HT-29 (cell line): Measurements from ENCODE around the gene KIFBP. TPM values are rescaled to one million over a fixed set of nuclear protein-coding genes. Genes with fewer than 3 reads are reported as not detected.
"Not testable (repeated sequence)": the region's sequence is repeated elsewhere in the genome, so short reads cannot be mapped to it uniquely, and the experiment has no call there.

Experiments
- DNase-seq: peaks from one replicate; pipeline ENCODE4 v3.0.0-alpha.2; 2015; ENCODE audit warnings: low spot score
- total RNA-seq: library from RNA; depleted of rRNA; stranded (reverse); fragments of >200 nt; shearing (Covaris generic); gene quantifications from 2 replicates; pipeline ENCODE4 v1.2.3, GENCODE V29; 2014

The KIFBP gene
- total RNA-seq, 1 experiment from 2014 or later = 18.1 TPM

DNA sequence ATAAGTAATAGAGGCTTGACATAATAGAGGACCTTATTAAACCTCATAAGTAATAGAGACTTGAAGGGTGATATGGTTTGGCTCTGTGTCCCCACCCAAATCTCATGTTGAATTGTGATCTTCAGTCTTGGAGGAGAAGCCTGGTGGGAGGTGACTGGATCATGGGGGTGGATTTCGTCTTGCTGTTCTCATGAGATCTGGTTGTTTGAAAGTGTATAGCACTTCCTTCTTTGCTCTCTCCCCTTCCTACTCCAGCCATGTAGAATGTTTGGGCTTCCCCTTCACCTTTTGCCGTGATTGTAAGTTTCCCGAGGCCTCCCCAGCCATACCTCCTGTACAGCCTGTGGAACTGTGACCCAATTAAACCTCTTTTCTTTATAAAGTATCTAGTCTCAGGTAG, 8.6 kb downstream of the KIFBP start:
- no peak for DNase-seq

DNA sequence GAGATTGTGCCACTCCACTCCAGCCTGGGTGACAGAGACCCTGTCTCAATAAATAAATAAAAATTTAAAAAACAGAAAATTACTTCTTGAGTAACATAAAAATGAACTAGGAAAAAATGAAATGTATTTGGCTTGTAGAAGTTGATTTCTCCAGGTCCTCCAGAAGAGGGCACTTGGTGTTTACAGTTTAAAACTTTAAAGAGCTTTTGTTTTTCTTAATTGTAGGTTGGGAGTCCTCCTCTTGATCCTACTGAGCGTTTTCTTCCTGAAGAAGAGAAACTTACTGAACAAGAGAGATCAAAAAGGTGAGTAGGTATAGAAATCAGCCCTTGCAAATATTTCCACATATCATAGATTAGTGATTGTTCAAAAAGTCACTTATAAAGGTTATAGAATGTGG, 16.2 kb downstream of the KIFBP start:
- peak; percentile 39 for DNase-seq

DNA sequence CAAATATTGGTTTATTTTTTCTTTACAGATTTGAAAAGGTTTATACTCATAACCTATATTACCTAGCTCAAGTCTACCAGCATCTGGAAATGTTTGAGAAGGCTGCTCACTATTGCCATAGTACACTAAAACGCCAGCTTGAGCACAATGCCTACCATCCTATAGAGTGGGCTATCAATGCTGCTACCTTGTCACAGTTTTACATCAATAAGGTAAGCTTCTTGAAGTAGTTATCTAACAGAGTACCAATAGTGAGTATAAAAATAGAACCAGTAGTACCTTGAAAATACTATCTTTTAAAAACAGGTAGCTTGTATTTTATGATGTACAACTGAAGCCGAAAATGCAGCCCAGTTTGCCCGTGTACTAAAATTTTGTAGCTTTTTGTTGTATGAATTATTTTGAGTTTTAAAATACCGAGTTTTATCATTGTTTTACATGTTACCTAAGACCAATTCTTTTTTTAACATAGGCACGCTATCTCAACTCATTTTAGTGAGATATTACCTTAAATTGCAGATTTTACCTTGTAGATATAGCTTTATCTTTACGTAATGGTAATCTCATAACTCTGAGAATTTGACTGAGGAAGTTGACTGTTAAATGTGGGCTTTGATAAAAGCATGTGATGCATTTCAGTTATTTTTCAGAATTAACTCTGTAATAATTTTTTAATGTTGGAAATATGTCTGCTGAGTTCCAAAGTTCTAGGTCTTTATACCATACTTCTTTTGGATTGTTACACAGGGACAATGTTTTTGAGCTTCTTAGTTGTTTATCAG, 17.3 kb downstream of the KIFBP start:
- no peak for DNase-seq

DNA sequence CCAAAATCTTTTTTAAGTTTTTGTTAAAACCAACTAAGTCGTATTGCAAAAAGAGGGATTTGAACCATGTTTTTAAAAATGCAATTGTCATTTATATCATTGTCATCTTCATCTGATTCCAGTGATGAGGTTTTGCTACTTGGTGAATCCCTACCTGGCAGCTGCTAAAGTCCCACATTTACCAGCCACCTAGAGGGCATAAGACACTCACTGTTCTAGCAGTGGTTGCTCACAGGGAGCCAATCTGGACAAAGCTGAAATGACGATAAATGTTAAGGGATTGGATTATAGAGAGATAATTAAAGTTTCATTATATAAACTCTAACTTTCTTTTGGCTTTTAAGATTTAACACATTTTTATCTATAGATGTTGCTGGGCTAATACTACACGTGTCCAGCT, 18.7 kb downstream of the KIFBP start:
- DNase-seq = no peak

DNA sequence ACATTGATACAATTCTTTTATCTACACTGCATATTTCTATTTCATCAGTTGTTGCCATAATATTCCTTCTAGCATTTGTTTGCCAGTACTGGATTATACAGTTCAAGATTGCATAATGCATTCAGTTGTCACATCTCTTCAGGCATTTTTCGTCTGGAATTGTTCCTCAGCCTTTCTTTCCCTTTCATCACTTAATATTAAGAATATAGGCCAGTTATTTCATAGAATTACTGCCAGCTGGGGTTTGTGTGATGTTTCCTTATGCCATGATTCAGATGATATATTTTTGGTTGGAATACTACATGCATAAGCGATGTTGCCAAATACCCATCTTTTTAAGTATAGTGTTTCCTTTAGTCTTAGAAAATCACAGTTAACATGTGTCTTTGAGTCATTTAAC, 20.8 kb downstream of the KIFBP start:
- DNase-seq = no peak

DNA sequence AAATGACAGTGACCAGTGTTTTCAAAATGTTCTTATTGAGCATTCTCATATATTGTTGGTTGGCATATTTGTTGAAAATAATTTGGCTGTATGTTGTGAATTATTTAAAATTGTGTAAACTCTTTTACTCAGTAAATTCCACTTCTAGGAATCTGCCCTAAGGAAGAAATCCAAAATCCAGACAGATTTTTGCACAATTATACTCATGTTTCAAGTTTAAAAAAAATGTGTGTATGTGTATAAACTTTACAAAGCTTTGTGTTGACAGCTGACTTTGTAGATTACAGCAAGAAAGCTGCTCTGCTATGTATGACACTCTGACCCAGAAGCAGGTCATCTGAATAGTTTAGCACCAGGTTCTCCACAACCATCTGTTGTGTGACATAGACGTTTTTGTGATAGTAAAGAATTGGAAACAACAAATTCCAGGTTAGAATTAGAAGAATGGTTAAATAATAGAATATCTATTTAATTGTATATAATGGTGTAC, 21.6 kb downstream of the KIFBP start:
- DNase-seq = no peak

DNA sequence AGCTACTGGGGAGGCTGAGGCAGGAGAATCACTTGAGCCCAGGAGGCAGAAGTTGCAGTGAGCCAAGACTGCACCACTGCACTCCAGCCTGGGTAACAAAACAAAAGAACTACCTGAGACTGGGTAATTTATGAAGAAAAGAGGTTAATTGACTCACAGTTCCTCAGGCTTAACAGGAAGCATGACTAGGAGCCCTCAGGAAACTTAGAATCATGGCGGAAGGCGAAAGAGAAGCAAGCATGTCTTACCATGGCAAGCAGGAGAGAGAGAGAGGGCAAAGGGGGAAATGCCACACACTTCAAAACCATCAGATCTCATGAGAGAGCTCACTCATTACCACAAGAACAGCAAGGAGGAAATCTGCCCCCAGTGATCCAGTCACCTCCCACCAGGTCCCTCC, 24.2 kb downstream of the KIFBP start:
- not testable (repeated sequence) for DNase-seq

DNA sequence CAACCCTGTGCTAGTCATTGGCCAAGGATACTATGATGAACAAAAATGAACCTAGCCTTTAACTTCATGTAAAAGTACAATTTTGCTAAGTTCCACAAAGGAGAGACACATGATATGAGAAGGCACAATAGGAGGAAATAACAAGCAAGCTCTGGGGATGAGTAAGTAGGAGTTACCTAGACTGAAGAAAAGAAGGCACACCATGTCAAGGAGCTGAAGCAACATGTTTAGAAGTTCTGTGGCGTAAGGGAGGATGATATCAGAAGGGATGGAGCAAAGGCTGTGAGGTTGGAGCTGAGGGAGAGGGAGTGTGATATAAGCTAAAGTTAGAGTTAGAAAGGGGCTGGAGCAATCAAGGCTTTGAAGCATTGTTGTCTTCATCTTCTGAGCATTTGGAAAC, 25.6 kb downstream of the KIFBP start:
- no peak for DNase-seq

DNA sequence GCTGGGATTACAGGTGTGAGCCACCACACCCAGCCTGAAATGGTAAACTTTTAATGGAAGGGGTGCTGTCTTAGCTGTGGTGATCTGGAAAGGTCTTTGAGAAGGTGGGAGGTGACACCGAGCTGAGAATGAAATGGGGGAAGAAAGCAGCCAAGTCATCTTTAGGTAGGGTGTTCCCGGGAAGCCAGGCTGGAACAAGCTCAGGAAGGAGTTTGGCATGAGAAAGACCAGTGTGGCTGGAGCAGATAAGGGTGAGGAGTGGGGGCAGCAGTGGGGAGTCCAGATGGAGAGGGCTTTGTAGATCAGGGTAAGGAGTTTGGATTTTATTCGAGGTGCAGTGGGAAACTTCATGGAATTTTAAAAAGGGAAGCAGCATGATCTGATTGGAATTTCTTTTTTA, 30.0 kb downstream of the KIFBP start:
- no peak for DNase-seq

DNA sequence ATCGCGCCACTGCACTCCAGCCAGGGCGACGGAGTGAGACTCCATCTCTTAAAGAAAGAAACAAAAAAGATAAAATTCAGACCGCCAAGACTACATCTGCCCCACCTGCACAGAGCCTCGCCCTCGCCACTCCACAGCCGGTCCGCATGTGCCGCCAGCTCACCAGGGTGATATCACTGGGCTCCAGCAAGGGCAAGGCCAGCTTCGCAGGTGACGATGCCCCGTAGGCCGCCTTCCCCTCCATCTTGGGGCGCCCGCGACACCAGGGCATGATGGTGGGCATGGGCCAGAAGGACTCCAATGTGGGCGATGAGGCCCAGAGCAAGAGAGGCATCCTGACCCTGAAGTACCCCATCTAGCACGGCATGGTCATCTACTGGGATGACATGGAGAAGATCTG, 34.0 kb downstream of the KIFBP start:
- no peak for DNase-seq

DNA sequence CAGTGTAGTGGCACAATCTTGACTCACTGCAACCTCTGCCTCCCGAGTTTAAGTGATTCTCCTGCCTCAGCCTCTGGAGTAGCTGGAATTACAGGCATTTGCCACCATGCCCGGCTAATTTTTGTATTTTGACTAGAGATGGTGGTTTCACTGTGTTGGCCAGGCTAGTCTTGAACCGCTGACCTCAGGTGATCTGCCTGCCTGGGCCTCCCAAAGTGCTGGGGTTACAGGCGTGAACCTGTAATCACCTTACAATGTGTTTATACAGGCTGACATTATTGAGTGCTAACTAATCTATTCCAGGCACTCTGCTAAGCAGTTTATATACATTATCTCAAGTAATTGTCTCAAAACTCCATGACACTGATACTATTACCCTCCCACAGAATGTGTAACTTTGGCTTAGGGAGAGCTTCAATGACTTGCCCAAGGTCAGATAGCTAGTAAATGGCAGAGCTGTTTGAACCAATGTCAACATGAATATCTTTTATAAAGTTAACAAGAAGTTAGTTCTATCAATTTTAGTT, 36.8 kb downstream of the KIFBP start:
- DNase-seq = no peak

DNA sequence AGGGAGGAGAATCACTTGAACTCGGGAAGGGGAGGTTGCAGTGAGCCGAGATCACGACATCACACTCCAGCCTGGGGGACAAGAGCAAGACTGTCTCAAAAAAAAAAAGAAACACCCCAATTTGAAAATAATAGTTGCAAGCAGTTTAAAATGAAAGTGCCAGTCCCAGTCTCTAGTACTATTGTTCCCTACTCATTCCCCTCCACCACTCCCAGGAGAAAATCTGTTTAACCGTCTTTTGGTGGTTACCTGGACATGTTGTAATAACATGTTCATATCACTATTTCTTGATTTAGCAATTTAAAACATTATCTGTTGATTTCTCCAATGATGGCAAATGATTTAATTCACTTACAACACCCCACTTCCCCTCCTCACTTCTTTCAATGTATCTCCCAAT, 44.7 kb downstream of the KIFBP start:
- no peak for DNase-seq

DNA sequence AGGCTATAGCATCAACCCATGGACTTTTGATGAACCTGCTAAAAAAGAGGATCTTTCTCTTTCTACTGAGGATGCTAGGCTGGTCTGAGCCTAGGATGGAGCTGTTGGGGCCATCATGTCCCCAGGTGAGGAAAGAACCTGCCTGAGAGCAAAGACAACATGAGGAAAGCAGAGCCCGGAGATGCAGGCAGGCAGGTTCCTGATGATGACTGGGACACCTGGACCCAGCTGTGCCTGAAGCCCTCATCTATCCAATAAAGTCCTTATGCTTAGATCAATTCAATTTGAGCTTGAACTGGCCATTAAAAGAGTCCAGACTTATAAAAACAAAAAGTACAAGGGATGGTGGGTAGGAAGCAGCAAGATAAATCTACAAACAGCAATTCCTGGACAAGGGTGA, 48.9 kb downstream of the KIFBP start:
- no peak for DNase-seq

DNA sequence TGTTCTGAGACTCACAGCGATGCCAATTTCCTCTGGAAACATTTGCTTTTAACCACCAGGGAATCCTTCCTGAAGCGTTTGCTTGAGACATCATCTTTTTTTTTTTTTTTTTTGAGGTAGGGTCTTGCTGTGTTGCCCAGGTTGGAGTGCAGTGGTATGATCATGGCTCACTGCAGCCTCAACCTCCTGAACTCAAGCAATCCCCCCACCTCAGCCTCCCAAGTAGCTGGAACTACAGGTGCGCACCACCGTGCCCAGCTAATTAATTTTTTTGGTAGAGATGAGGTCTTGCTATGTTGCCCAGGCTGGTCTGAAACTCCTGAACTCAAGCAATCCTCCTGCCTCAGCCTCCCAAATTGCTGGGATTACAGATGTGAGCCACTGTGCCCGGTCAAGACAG, 52.3 kb downstream of the KIFBP start:
- not testable (repeated sequence) for DNase-seq

DNA sequence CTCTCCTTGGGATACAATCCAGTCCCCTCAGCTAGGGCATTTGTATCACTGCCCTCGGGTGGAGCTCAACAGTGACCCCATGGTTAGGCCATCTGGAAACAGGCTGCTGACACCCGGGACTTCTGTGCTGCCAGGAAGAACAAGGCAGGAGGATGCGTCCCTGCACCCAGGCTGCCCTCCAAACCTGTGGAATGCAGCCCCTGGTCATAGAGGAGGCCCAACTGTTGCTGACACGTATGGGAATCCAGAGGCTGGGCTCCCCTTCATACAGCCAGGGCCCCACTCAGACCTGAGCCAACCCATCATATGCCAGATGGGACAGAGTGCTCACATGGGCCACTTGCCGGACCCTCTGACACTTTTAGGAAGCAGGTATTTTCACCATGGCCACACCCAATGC, 53.8 kb downstream of the KIFBP start:
- no peak for DNase-seq

DNA sequence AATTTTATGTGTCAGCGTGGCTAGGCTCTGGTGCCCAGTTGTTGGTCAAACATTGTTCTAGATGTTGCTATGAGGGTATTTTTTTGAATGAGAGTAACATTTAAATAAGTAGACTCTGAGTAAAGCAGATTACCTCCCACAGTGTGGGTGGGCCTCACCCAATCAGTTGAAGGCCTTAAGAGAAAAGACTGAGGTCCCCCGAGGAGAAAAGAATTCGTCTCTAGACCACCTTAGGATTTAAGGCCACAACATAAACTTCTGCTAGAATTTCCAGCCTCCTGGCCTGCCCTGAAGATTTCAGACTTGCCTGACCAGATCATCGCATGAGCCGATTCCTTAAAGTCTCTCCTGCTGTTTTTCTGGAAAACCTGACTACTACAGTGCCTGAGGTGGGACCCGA, 54.2 kb downstream of the KIFBP start:
- DNase-seq = no peak

DNA sequence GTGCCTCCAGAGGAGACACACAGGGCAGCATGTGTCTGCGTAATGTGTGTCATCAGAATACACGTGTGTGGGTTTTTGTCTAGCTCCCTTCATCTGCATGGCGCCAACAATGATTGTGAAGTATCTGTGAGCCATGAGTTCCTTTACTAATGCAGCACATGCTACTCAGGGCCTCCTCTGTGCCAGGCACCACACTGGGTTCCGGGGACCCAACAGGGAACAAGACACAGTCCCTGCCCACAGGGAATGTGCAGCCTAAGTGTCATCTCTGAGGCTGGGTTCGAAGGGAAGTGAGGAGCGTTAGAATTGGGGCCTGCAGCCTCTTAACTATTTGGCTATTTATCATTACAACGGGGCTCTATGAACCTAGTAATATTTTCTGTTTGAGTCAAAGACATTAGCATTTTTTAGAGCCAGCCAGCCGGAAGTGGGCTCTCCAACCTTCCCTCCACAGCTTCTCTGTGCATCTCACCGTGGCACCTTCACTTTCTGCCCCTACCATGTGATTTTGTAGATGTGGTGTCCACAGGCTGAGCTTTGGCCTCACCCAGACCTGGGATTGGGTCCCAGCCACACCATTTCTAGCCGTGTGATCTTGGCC, 55.4 kb downstream of the KIFBP start:
- no peak for DNase-seq

DNA sequence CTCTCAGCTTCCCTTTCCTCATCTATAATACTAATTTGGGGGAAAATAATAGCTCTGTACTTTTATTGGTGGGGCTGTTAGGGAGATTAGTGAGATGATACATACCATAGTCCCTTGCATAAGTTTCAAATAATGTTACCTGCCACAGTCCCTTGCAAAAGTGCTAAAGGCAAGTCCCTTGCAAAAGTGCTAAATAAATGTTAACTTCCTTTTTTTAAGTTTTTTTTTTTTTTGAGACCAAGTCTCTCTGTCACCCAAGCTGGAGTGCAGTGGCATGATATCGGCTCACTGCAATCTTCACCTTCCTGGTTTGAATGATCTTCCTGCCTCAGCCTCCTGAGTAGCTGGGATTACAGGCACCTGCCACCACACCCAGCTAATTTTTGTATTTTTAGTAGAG, 55.9 kb downstream of the KIFBP start:
- no peak for DNase-seq

DNA sequence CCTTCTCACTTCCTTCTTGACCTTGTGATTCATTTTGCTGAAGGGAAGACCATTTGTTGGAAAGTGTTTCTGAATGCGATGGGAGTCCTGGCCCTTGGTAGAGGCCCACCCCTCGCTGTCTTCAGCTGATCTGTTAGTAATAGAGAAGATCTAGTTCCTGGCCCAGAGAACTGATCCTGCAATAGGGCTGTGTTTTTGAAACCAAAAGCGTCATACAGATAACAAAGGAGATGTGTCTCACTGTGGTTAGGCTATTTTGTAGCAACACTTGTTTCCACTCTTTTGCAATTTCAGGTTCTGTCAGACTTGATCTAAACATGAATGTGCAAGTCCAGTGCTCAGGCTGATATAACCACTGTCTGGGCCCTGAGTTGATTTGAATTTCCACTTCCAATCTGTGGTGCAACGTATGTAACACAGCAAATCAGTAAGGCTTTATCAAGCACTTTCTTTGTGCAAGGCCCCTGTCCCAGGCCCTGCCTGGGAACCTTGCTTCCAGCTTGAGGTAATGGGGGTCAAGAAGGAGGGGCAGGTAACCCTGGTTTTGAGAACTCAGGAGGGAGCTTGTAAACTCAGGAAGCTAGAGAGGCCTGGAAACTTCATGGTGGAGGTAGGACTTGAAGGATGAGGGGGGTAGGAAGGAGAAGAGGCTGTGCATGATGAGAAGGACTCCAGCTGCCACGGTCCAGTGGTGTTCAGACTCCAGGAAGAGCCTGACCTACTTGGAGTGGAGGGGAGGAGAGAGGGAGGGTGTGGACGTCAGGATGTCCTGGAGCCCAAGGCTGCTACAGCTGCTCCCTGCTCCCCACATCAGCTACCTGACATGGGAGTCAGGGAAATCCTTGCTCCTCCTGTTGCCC, 57.1 kb downstream of the KIFBP start:
- no peak for DNase-seq

DNA sequence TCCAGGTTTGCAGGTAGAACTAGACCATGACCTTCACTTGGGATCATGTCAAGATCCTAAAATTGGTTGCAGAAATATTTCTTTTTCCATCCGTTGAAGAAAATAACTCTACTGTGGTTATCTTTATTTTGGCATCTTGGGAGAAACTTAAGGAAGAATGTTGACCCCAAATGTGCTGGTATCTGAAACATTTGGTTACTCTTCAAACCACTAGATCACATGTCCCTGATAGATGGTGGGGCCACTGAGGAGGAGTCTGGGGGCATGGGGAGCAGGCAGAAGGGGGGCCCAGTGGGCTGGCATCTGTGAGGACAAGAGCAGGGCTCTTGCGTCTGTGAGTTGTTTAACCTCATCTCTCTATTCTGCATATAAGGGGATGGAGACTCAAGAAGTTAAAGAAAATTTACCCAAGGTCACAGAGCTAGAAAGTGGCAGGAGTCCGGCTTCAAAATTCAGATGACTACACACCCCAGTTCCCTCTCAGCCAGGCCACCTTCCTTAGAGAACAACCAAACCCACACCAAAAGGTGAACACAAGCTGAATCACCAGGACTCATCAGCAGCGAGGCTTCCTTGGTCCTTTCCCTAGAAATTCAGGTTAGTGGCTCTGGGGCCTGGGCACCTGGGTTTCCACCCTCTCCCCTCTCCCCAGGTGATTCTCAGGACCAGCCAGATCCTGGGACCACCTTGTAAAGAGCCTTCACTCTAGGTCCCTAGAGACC, 58.7 kb downstream of the KIFBP start:
- DNase-seq = no peak

DNA sequence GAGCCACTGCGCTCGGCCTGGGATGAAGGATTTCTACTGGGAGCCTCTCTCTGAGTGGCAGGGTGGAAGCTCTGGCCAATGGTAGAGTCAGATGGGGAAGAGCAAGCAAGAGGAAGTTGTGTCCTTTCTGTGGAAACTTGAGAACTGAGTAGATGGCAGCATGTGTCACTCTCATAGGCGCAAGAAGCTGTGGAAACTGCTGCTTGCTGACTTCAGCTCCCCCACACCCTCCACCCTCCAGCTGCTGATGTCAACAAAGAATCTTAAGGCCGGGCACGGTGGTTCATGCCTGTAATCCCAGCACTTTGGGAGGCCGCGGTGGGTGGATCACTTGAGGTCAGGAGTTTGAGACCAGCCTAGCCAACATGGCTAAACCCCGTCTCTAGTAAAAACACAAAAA, 59.5 kb downstream of the KIFBP start:
- no peak for DNase-seq

DNA sequence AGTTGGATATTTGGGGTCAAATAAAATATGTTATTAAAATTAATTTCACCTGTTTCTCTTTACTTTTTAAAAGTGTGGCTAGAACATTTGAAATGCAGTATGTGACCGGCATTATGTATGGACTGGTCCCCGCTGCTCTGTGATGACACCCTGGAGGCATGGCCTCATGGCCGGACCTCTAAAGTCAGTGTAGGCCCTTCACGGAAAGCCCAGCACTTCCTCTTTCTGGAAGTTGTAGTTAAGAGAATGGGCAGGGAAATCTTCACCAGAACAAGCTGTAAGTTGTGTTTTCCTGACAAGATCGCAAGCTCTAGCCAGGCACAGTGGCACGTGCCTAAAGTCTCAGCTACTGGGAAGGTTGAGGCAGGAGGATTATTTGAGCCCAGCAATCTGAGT, 61.0 kb downstream of the KIFBP start:
- no peak for DNase-seq
